GM18507 (cell line): ENCODE data around the gene COX8A.

Experiments used
- DNase-seq: peaks from one replicate; pipeline ENCODE4 v3.0.0; 2011; ENCODE audit warnings: low read depth; ENCODE audit not compliant: insufficient read length; ENCODE audit errors: extremely low spot score
- FAIRE-seq: peaks from 2 replicates; lab custom pipeline; 2011; peaks lifted over from hg19 to GRCh38; lab: Jason Lieb, UNC

Gene COX8A

GRCh38 chr11:64015935-64016845 is 41.8 kb downstream of the COX8A start:
- no peak for DNase-seq
- no peak for FAIRE-seq

- FAIRE-seq (no peak), DNase-seq (no peak)
These were observed 43.5 kb downstream of the COX8A start for GRCh38 chr11:64017945-64018224.

- no peak for FAIRE-seq
These were observed 43.9 kb downstream of the COX8A start for GRCh38 chr11:64018310-64018709.

GRCh38 chr11:64019106-64020037 is 45.0 kb downstream of the COX8A start:
- no peak for FAIRE-seq
- no peak for DNase-seq

More at GRCh38 chr11:64018310-64018709, 43.9 kb downstream of the COX8A start:
- DNase-seq, result no peak

GRCh38 chr11:64020976-64021756 is 46.7 kb downstream of the COX8A start:
- no peak for FAIRE-seq
- DNase-seq, result no peak

GRCh38 chr11:64021757-64022093 is 47.3 kb downstream of the COX8A start:
- no peak for FAIRE-seq
- DNase-seq, result no peak

- FAIRE-seq, result no peak
- no peak for DNase-seq
These were observed 47.8 kb downstream of the COX8A start for GRCh38 chr11:64022125-64022784.

GRCh38 chr11:64023712-64024710 is 49.6 kb downstream of the COX8A start:
- FAIRE-seq (no peak), DNase-seq (no peak)

GRCh38 chr11:64025205-64025604 is 50.8 kb downstream of the COX8A start:
- no peak for FAIRE-seq
- no peak for DNase-seq
